ENCODE results near the gene GALNT7. TPM values are rescaled to one million over a fixed set of nuclear protein-coding genes. Genes with fewer than 3 reads are reported as not detected.

The GALNT7 gene
- total and polyA plus RNA-seq, 4 donors = 9.3 to 32.7 (median 14.3) TPM

DNA sequence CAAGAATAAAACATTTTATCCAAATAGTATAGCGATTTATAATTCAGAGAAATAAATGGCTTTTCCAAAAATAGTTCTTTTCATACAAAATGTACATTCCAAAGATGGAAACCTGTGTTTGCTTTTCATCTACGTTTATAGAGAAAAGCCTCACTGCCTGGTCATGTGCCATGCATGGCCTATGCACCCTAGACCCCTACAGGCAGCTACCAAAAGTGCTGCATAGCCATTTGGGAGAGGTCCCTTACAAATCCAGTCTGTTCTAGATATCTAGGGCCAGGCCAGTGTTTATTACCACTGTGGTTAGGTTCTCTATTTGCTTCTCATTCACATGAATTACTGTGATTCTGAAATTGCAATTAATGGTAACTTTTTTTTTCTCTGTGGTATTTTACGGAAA is 148.4 kb downstream of the GALNT7 start:
- DNase-seq (no peak), ATAC-seq (ENCODE audit: insufficient read depth, low FRiP score) (no peak)
- Histone ChIP-seq H3K4me3 (no peak overlapping the region), H3K27ac (ENCODE audit: low read depth in 1 of 2, low read length in 1 of 2) (no peak overlapping the region), H3K9ac (ENCODE audit: insufficient read depth in 1 of 2, low read length in 2 of 2) (no peak overlapping the region), H3K27me3 (ENCODE audit: control insufficient read depth in 3 of 3, insufficient read depth in 3 of 3, low read length in 2 of 3) (no peaks in the 10 kb centered on the region), H3K9me3 (ENCODE audit: control insufficient read depth in 4 of 4, insufficient read depth in 3 of 4, low read length in 3 of 4) (no peaks in the 10 kb centered on the region), H3K4me1 (ENCODE audit: control insufficient read depth in 5 of 5, insufficient read depth in 5 of 5, low read length in 5 of 5) (no peaks in the 10 kb centered on the region), H3K36me3 (ENCODE audit: control insufficient read depth in 4 of 4, insufficient read depth in 4 of 4, low read length in 4 of 4) (peaks cover 0 to 12% (median 3%) of the 10 kb centered on the region in 4 donors)
- 87 to 88% methylated on average over 3 of the region's 3 CpGs for WGBS, 2 donors
- TF ChIP-seq, protein P1, sequence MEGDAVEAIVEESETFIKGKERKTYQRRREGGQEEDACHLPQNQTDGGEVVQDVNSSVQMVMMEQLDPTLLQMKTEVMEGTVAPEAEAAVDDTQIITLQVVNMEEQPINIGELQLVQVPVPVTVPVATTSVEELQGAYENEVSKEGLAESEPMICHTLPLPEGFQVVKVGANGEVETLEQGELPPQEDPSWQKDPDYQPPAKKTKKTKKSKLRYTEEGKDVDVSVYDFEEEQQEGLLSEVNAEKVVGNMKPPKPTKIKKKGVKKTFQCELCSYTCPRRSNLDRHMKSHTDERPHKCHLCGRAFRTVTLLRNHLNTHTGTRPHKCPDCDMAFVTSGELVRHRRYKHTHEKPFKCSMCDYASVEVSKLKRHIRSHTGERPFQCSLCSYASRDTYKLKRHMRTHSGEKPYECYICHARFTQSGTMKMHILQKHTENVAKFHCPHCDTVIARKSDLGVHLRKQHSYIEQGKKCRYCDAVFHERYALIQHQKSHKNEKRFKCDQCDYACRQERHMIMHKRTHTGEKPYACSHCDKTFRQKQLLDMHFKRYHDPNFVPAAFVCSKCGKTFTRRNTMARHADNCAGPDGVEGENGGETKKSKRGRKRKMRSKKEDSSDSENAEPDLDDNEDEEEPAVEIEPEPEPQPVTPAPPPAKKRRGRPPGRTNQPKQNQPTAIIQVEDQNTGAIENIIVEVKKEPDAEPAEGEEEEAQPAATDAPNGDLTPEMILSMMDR (IDR thresholded peaks at IDR 0.05; ENCODE audit: control extremely low read depth, extremely low read depth) = no peak

DNA sequence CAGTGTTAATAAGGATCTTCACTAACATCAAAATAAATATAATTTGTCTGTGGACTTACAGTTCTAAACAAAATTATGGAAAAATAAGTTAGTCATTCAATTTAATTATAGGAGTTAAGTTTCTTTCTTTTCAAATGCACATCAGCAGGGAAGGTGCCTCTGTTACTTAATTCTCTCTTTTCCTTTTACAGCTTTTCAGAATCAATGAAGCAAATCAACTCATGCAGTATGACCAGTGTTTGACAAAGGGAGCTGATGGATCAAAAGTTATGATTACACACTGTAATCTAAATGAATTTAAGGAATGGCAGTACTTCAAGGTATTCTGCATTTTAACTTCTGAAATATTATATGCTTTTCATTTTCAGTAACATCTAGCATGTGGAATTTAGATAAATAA is 149.6 kb downstream of the GALNT7 start:
- no peak overlapping the region for H3K9ac ChIP-seq (ENCODE audit: insufficient read depth in 1 of 2, low read length in 2 of 2)
- no peak overlapping the region for H3K27ac ChIP-seq (ENCODE audit: low read depth in 1 of 2, low read length in 1 of 2)
- no peaks in the 10 kb centered on the region for H3K27me3 ChIP-seq (ENCODE audit: control insufficient read depth in 3 of 3, insufficient read depth in 3 of 3, low read length in 2 of 3)
- ATAC-seq (ENCODE audit: insufficient read depth, low FRiP score) (no peak), DNase-seq (no peak)
- TF ChIP-seq, protein P1 (IDR thresholded peaks at IDR 0.05; ENCODE audit: control extremely low read depth, extremely low read depth) = no peak
- no peak overlapping the region for H3K4me3 ChIP-seq
- no peaks in the 10 kb centered on the region for H3K9me3 ChIP-seq (ENCODE audit: control insufficient read depth in 4 of 4, insufficient read depth in 3 of 4, low read length in 3 of 4)
- H3K4me1 ChIP-seq (ENCODE audit: control insufficient read depth in 5 of 5, insufficient read depth in 5 of 5, low read length in 5 of 5) = no peaks in the 10 kb centered on the region
- H3K36me3 ChIP-seq (ENCODE audit: control insufficient read depth in 4 of 4, insufficient read depth in 4 of 4, low read length in 4 of 4) = peaks cover 0 to 12% (median 3%) of the 10 kb centered on the region in 4 donors

DNA sequence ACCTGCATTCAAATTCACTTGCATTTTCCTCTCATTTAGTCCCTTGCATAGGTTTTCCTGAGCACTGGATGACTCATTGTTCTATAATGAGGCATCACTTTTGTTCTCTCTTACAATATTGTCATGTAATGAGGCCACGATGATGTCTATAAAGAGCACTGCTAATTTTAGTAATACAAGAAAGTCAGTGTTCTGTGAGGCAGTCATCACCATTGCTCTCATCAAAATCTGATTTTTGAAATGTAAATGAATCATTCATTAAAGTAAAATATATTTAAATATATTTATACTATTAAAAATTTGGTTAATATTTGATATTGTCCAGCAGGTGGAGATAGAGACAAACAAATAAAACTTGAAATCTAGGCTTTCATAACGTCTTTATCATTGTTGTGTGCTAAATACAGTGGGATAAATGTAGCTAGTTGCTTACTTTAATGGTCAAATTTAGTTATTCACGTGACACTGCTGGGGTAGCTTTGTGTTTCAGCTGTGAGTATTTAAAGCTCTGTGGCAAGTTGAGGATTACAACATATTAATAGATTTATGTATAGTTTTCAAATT is 150.1 kb downstream of the GALNT7 start:
- ATAC-seq (ENCODE audit: insufficient read depth, low FRiP score) (no peak), DNase-seq (peak in 2 of 3 donors; percentile 69 to 74)
- H3K4me3 ChIP-seq = no peak overlapping the region
- H3K9me3 ChIP-seq (ENCODE audit: control insufficient read depth in 4 of 4, insufficient read depth in 3 of 4, low read length in 3 of 4) = no peaks in the 10 kb centered on the region
- no peaks in the 10 kb centered on the region for H3K4me1 ChIP-seq (ENCODE audit: control insufficient read depth in 5 of 5, insufficient read depth in 5 of 5, low read length in 5 of 5)
- no peaks in the 10 kb centered on the region for H3K27me3 ChIP-seq (ENCODE audit: control insufficient read depth in 3 of 3, insufficient read depth in 3 of 3, low read length in 2 of 3)
- peaks cover 0 to 12% (median 3%) of the 10 kb centered on the region in 4 donors for H3K36me3 ChIP-seq (ENCODE audit: control insufficient read depth in 4 of 4, insufficient read depth in 4 of 4, low read length in 4 of 4)
- H3K27ac ChIP-seq (ENCODE audit: low read depth in 1 of 2, low read length in 1 of 2) = no peak overlapping the region
- 32 to 36% methylated on average over 3 of the region's 3 CpGs for WGBS, 2 donors
- no peak overlapping the region for H3K9ac ChIP-seq (ENCODE audit: insufficient read depth in 1 of 2, low read length in 2 of 2)
- TF ChIP-seq, protein P1 (IDR thresholded peaks at IDR 0.05; ENCODE audit: control extremely low read depth, extremely low read depth) = peak; percentile 6

DNA sequence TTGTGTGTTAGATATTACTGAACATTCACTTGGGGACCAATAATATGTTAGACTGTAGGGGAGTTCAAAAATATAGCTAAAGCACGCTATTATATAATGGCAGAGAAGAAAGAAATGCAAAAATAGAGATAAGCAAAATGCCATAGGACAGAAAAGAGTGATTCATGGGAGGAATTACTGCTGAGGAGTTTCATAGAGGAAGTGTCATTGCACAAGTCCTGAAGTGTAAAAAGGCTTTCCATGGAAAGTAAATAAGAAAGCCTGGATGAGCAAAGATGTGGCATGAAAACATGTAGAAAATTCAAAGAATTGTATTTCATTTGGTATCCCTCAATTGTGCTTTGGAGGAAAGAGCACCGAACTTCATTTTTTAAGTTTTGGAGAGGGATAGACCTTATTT is 151.1 kb downstream of the GALNT7 start:
- ATAC-seq (ENCODE audit: insufficient read depth, low FRiP score) = no peak
- 80 to 83% methylated on average over 2 of the region's 2 CpGs for WGBS, 2 donors

More for the DNA sequence above, 151.1 kb downstream of the GALNT7 start:
- H3K9ac ChIP-seq (ENCODE audit: insufficient read depth in 1 of 2, low read length in 2 of 2) = no peak overlapping the region
- H3K4me3 ChIP-seq = no peak overlapping the region
- no peak for DNase-seq
- H3K27me3 ChIP-seq (ENCODE audit: control insufficient read depth in 3 of 3, insufficient read depth in 3 of 3, low read length in 2 of 3) = no peaks in the 10 kb centered on the region
- H3K27ac ChIP-seq (ENCODE audit: low read depth in 1 of 2, low read length in 1 of 2) = no peak overlapping the region
- peaks cover 0 to 10% (median 3%) of the 10 kb centered on the region in 4 donors for H3K36me3 ChIP-seq (ENCODE audit: control insufficient read depth in 4 of 4, insufficient read depth in 4 of 4, low read length in 4 of 4)
- TF ChIP-seq, protein P1 (IDR thresholded peaks at IDR 0.05; ENCODE audit: control extremely low read depth, extremely low read depth) = no peak
- H3K9me3 ChIP-seq (ENCODE audit: control insufficient read depth in 4 of 4, insufficient read depth in 3 of 4, low read length in 3 of 4) = no peaks in the 10 kb centered on the region
- no peaks in the 10 kb centered on the region for H3K4me1 ChIP-seq (ENCODE audit: control insufficient read depth in 5 of 5, insufficient read depth in 5 of 5, low read length in 5 of 5)
